GM19099 (cell line): ENCODE data around the gene SMARCA5.

Experiments used
- POLR2A ChIP-seq: IDR thresholded peaks from 3 replicates; pipeline ENCODE4 v1.6.1; 2011; ENCODE audit warnings: low read depth; ENCODE audit not compliant: insufficient read length; ENCODE audit errors: extremely low read depth

SMARCA5 gene

DNA sequence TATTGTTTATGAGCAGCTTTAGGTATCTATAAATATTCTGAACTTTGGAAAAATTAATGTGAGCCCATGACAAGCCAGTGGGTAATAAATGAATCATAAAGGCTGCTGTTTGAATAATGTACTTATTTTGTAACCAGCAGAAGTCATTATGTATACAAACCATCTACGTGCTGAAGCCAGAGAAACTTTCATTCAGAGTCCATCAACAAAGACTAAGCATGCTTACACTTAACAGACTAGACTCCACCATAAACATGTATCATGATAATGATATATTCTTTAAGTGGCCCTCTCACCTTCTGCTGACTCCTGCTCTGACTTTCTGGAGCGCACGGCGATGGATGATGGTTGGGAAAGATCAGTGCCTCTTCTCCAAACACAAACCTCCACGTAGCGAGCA lies 72.0 kb downstream of the SMARCA5 start:
- no peak for TF ChIP-seq POLR2A

DNA sequence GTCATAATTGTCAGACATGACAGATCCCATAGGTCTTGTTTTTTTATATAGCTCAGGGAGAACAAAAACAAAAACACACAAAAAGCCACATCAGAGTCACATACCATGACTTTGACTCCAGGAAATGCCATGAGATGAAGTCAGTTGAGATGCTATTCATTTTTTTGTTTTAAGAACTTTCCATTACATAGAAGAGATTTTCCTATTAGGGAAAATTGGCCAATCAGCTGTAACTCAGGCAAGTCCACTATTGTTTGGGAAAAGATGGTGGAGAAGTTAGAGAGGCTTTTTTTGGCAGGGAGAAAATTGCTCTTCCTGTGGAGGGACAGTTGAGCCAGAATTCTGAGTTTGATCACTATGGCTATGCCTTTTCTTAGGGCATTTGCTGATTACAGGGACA lies 72.6 kb downstream of the SMARCA5 start:
- no peak for TF ChIP-seq POLR2A

DNA sequence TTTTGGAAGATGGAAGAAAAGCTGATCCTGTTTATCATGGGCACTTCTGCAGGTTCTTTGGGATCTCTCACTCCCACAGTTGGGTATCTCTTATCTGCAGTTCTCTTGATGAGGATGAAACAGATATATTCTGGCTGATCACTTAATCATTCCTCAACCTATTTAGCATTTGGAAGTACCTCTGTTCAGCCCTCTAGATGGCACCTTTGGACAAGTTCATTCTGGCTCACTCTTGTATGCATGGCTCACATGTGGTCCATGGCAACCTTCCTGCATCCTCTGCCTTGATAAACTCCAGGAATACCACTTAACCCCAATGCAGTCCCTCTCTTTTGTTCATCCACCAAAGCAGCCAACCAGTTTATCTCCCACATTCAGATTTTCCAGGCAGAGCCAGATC lies 74.2 kb downstream of the SMARCA5 start:
- no peak for TF ChIP-seq POLR2A

DNA sequence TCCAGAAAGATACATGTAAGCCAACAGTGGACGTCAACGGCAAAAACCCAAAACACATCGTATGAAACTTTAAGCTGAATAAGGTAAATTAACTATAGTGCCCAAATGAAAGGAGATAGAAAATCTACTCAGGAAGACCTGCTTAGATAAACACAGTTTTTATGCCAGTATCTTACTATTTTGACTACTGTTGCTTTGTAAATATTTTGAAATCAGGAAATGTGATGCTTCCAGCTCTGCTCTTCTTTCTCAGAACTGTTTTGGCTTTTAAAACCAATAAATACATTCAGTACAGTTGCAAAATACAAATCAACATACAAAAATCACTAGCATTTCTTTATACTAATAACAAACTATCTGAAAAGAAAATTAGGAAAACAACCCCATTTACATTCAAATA lies 83.8 kb downstream of the SMARCA5 start:
- no peak for TF ChIP-seq POLR2A

DNA sequence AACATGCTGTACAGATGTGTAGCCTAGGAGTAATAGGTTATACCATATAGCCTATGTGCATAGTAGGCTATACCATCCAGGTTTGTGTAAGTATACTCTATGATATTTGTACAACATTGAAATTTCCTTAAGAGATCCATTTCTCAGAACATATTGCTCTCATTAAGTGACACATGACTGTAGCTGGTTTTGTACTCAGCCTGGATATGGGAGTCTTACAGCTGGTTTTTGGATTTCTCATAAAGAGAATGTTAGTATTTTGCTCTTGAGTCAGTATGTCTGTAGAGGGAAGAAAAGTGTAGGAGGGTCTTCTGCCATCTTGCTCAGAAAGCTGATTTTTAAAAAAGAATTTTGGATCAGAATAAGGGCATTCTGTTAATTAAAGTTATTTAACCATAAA lies 85.3 kb downstream of the SMARCA5 start:
- no peak for TF ChIP-seq POLR2A

DNA sequence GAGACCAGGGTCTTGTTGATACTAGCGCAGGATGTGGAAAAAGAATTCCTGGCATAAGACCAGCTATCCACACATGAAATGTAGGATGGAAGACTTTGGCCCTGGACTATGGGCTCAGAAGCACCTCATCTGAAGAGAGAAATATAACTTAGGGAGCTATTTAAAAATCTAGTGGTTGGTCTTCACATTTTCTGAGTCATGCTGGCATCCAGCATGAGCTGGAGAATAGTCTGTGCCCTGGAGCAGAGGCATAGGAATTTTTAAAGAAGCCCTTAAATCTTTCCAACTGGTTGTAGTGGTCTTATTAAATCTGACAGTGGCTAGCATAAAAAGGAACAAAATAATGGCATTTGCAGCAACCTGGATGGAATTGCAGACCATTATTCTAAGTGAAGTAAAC lies 86.3 kb downstream of the SMARCA5 start:
- TF ChIP-seq POLR2A, result no peak

DNA sequence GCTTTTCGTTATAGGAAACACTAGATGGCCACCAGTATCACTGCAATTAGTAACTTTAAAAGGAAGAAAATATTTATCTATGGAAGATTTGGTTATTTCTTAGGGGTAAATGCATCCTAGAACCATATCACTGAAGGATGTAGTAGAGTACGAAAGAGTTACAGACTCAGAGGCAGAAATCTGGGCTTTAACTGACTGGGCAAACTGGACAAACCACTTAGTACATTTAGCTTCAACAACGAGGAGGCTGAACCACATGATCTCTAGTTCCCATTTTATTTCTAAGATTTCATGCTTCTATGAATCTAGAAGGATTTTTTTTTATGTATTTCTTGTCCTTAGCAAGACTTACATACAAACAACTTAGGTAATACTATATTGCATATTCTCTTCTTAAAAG lies 93.0 kb downstream of the SMARCA5 start:
- no peak for TF ChIP-seq POLR2A
